Left ventricle myocardium inferior (tissue), 1 donor: ENCODE results near the gene GDPD4. TPM values are rescaled to one million over a fixed set of nuclear protein-coding genes. Genes with fewer than 3 reads are reported as not detected.

Experiments
- DNase-seq: peaks from one replicate; pipeline ENCODE4 v3.0.0-alpha.2; 2020
- H3K27ac ChIP-seq: fragments of 200-600 bp; replicated peaks from 2 replicates; pipeline ENCODE4 v1.8.0; 2021
- H3K27me3 ChIP-seq: fragments of 200-600 bp; 2 replicates; pipeline ENCODE4 v1.8.0; 2021; ENCODE audit warnings: low read depth
- H3K36me3 ChIP-seq: fragments of 200-600 bp; 2 replicates; pipeline ENCODE4 v1.8.0; 2021
- H3K4me1 ChIP-seq: fragments of 200-600 bp; 2 replicates; pipeline ENCODE4 v1.8.0; 2021
- H3K4me3 ChIP-seq: fragments of 200-600 bp; 2 replicates; pipeline ENCODE4 v1.8.0; 2021; ENCODE audit warnings: mild to moderate bottlenecking, moderate library complexity
- H3K9me3 ChIP-seq: fragments of 200-600 bp; replicated peaks from 2 replicates; pipeline ENCODE4 v1.8.0; 2021
- intact Hi-C: fragments of 100-400 bp; cut with micrococcal nuclease; formaldehyde crosslinking; loops from one replicate; pipeline ENCODE4 v1.11.0; 2022
- total RNA-seq: library from RNA; stranded (reverse); fragmentation: NEBNext Ultra II Directional; extraction: Animal tissue kit (Norgen Biotek cat#: 25700); gene quantifications from one replicate; pipeline ENCODE4 v1.2.1, GENCODE V29; 2021
- TF ChIP-seq, protein P1 (sequence below): fragments of 200-600 bp; IDR thresholded peaks from 2 replicates; pipeline ENCODE4 v1.8.0; 2021; ENCODE audit warnings: antibody characterized with exemption, mild to moderate bottlenecking, borderline replicate concordance
- donor health status: DM: no; HTN: yes; CAD: no; lungs with severe emphysema.

GDPD4 gene
- total RNA-seq, 1 donor from 2014 or later: not detected

DNA sequence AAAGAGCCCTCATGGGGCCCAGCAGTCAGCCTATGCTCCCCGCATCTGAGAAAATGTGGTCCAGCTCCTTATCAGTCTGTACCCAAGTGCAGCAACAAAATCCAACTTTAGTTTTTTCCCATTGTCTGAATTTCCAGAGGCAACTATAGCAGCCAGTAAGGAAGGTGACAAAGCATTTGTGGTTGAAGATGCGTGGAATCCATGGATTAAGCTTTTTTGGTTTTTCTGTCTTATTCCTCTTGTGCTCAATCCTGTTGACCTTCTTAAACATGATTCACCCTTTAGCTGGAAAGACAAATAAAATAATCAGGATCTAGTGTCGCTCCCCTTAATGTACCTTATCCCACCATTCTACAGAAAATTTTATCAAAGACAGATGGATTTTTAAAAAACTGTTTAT lies 14.3 kb downstream of the GDPD4 start:
- intact Hi-C loops: no loop called here
- no peak overlapping the region for H3K4me3 ChIP-seq
- H3K27me3 ChIP-seq: peaks cover 43% of the 10 kb centered on the region
- TF ChIP-seq, protein P1, sequence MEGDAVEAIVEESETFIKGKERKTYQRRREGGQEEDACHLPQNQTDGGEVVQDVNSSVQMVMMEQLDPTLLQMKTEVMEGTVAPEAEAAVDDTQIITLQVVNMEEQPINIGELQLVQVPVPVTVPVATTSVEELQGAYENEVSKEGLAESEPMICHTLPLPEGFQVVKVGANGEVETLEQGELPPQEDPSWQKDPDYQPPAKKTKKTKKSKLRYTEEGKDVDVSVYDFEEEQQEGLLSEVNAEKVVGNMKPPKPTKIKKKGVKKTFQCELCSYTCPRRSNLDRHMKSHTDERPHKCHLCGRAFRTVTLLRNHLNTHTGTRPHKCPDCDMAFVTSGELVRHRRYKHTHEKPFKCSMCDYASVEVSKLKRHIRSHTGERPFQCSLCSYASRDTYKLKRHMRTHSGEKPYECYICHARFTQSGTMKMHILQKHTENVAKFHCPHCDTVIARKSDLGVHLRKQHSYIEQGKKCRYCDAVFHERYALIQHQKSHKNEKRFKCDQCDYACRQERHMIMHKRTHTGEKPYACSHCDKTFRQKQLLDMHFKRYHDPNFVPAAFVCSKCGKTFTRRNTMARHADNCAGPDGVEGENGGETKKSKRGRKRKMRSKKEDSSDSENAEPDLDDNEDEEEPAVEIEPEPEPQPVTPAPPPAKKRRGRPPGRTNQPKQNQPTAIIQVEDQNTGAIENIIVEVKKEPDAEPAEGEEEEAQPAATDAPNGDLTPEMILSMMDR: no peak
- H3K27ac ChIP-seq: no peak overlapping the region
- no peak for DNase-seq
- no peaks in the 10 kb centered on the region for H3K4me1 ChIP-seq
- no peaks in the 10 kb centered on the region for H3K9me3 ChIP-seq
- no peaks in the 10 kb centered on the region for H3K36me3 ChIP-seq

- intact Hi-C loops: no loop called here
- no peak for DNase-seq
- TF ChIP-seq, protein P1: no peak
- H3K27ac ChIP-seq: no peak overlapping the region
- H3K4me3 ChIP-seq: no peak overlapping the region
- H3K36me3 ChIP-seq: no peaks in the 10 kb centered on the region
- peaks cover 59% of the 10 kb centered on the region for H3K27me3 ChIP-seq
- H3K9me3 ChIP-seq: peaks cover 9% of the 10 kb centered on the region
- H3K4me1 ChIP-seq: no peaks in the 10 kb centered on the region
These were observed 16.7 kb downstream of the GDPD4 start for GRCh38 chr11:77284476-77285468.

DNA sequence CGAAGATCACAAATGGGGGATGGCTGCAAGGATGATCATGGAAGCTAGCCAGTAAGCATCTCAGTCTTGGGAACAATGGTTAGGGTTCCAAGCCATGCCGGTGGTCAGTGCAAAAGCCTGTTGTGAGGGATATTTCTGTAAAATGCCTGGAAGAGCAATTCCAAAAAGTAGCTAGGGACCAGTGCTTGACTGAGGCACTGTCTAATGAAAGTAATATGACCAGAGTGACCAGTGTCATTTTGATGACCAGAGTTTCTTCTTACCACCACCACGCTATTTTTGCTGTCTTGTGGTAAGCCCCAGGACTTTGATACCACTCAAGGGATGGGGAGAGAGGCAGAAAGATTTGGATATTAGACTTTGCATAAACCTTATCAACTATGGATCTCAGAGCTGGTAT lies 18.4 kb downstream of the GDPD4 start:
- Histone ChIP-seq H3K36me3 (no peaks in the 10 kb centered on the region), H3K4me1 (no peaks in the 10 kb centered on the region), H3K9me3 (peaks cover 10% of the 10 kb centered on the region), H3K4me3 (no peak overlapping the region), H3K27ac (no peak overlapping the region), H3K27me3 (peaks cover 48% of the 10 kb centered on the region)
- no peak for DNase-seq
- intact Hi-C loops: no loop called here
- TF ChIP-seq, protein P1: no peak

GRCh38 chr11:77278595-77279506 lies 22.6 kb downstream of the GDPD4 start:
- H3K9me3 ChIP-seq: peaks cover 10% of the 10 kb centered on the region
- H3K27ac ChIP-seq: no peak overlapping the region
- H3K27me3 ChIP-seq: peaks cover 24% of the 10 kb centered on the region
- H3K4me3 ChIP-seq: no peak overlapping the region
- DNase-seq: no peak
- intact Hi-C loops: no loop called here
- H3K36me3 ChIP-seq: no peaks in the 10 kb centered on the region
- H3K4me1 ChIP-seq: no peaks in the 10 kb centered on the region
- TF ChIP-seq, protein P1: no peak

GRCh38 chr11:77276271-77276670 lies 25.2 kb downstream of the GDPD4 start:
- TF ChIP-seq, protein P1: no peak
- no peak for DNase-seq

More at GRCh38 chr11:77276271-77276670, 25.2 kb downstream of the GDPD4 start:
- Histone ChIP-seq H3K9me3 (peaks cover 10% of the 10 kb centered on the region), H3K4me1 (no peaks in the 10 kb centered on the region), H3K27ac (no peak overlapping the region), H3K36me3 (no peaks in the 10 kb centered on the region), H3K27me3 (peaks cover 17% of the 10 kb centered on the region), H3K4me3 (no peak overlapping the region)
- intact Hi-C loops: no loop called here
